Measurements from ENCODE around the gene BSN.

Gene BSN

DNA sequence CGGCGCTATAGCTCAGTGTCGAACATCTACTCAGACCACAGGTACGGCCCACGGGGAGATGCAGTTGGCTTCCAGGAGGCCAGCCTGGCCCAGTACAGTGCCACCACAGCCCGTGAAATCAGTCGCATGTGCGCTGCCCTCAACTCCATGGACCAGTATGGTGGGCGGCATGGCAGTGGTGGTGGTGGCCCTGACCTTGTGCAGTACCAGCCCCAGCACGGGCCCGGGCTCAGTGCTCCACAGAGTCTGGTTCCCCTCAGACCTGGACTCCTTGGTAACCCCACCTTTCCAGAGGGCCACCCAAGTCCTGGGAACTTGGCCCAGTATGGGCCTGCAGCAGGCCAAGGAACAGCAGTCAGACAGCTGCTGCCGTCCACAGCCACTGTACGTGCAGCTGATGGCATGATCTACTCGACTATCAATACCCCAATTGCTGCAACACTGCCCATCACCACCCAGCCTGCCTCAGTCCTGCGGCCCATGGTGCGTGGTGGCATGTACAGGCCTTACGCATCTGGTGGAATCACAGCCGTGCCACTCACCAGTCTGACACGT, 101.5 kb downstream of the BSN start:
- Histone ChIP-seq H3K27me3 (ENCODE audit: control insufficient read depth, insufficient read depth, low read length) (no peaks in the 10 kb centered on the region), H3K4me3 (ENCODE audit: low read depth, low read length) (no peak overlapping the region), H3K9ac (ENCODE audit: low read depth, low read length) (no peak overlapping the region), H3K4me1 (ENCODE audit: control insufficient read depth, insufficient read depth, low read length) (no peaks in the 10 kb centered on the region), H3K9me3 (ENCODE audit: control insufficient read depth, insufficient read depth, low read length) (no peaks in the 10 kb centered on the region), H3K27ac (ENCODE audit: low read depth, low read length) (no peak overlapping the region), H3K36me3 (ENCODE audit: control insufficient read depth, insufficient read depth, low read length) (no peaks in the 10 kb centered on the region)

DNA sequence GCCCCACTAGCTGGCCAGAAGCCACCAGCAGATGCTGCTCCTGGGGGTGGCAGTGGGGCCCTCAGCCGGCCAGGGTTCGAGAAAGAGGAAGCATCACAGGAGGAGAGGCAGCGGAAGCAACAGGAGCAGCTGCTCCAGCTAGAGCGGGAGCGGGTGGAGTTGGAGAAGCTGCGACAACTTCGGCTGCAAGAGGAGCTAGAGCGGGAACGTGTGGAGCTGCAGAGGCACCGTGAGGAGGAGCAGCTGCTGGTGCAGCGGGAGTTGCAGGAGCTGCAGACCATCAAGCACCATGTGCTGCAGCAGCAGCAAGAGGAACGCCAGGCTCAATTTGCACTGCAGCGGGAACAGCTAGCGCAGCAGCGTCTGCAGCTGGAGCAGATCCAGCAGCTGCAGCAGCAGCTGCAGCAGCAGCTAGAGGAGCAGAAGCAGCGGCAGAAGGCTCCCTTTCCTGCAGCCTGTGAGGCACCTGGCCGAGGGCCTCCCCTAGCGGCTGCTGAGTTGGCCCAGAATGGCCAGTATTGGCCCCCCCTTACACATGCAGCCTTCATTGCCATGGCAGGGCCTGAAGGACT, 102.3 kb downstream of the BSN start:
- H3K4me1 ChIP-seq (ENCODE audit: control insufficient read depth, insufficient read depth, low read length), result no peaks in the 10 kb centered on the region
- H3K27me3 ChIP-seq (ENCODE audit: control insufficient read depth, insufficient read depth, low read length), result no peaks in the 10 kb centered on the region
- H3K9me3 ChIP-seq (ENCODE audit: control insufficient read depth, insufficient read depth, low read length), result no peaks in the 10 kb centered on the region
- H3K36me3 ChIP-seq (ENCODE audit: control insufficient read depth, insufficient read depth, low read length), result no peaks in the 10 kb centered on the region
- H3K4me3 ChIP-seq (ENCODE audit: low read depth, low read length), result no peak overlapping the region
- H3K9ac ChIP-seq (ENCODE audit: low read depth, low read length), result no peak overlapping the region
- H3K27ac ChIP-seq (ENCODE audit: low read depth, low read length), result no peak overlapping the region

DNA sequence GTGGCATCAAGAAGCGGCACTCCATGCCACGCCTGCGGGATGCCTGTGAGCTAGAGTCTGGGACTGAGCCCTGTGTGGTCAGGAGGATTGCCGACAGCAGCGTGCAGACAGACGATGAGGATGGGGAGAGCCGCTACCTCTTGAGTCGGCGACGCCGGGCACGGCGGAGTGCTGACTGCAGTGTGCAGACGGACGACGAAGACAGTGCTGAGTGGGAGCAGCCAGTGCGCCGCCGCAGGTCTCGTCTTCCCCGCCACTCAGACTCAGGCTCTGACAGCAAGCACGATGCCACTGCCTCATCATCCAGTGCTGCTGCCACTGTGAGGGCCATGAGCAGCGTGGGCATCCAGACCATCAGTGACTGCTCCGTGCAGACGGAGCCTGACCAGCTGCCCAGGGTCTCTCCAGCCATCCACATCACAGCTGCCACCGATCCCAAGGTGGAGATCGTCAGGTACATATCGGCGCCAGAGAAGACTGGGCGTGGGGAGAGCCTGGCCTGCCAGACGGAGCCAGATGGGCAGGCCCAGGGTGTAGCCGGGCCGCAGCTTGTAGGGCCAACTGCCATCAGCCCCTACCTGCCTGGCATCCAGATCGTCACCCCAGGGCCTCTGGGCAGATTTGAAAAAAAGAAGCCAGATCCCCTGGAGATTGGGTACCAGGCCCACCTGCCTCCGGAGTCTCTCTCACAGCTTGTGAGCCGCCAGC, 103.1 kb downstream of the BSN start:
- H3K27ac ChIP-seq (ENCODE audit: low read depth, low read length), result no peak overlapping the region
- no peaks in the 10 kb centered on the region for H3K36me3 ChIP-seq (ENCODE audit: control insufficient read depth, insufficient read depth, low read length)
- H3K27me3 ChIP-seq (ENCODE audit: control insufficient read depth, insufficient read depth, low read length), result no peaks in the 10 kb centered on the region
- H3K4me3 ChIP-seq (ENCODE audit: low read depth, low read length), result no peak overlapping the region
- no peak overlapping the region for H3K9ac ChIP-seq (ENCODE audit: low read depth, low read length)
- no peaks in the 10 kb centered on the region for H3K9me3 ChIP-seq (ENCODE audit: control insufficient read depth, insufficient read depth, low read length)
- no peaks in the 10 kb centered on the region for H3K4me1 ChIP-seq (ENCODE audit: control insufficient read depth, insufficient read depth, low read length)

DNA sequence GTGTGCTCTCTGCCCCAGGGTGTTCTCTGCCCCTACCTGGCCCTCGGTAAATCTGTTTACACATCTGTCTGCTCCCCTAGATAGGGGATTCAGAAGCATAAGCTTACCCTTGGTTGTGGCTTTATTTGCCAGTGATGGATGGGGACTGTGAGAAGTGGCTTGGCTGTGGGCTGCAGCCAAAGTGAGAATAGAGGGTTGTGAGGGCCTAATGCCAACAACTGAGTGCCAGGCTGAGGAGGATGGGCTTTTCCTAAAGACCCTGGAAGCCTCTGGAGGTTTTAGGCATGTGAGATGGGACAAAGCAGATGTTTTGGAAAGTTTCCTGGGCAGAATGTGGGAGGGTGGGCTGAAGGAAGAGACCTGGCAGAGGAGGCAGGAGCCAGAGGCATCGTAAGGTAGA, 104.4 kb downstream of the BSN start:
- Histone ChIP-seq H3K27me3 (ENCODE audit: control insufficient read depth, insufficient read depth, low read length) (no peaks in the 10 kb centered on the region), H3K4me1 (ENCODE audit: control insufficient read depth, insufficient read depth, low read length) (no peaks in the 10 kb centered on the region), H3K4me3 (ENCODE audit: low read depth, low read length) (no peak overlapping the region), H3K9ac (ENCODE audit: low read depth, low read length) (no peak overlapping the region), H3K27ac (ENCODE audit: low read depth, low read length) (no peak overlapping the region), H3K36me3 (ENCODE audit: control insufficient read depth, insufficient read depth, low read length) (no peaks in the 10 kb centered on the region), H3K9me3 (ENCODE audit: control insufficient read depth, insufficient read depth, low read length) (no peaks in the 10 kb centered on the region)

DNA sequence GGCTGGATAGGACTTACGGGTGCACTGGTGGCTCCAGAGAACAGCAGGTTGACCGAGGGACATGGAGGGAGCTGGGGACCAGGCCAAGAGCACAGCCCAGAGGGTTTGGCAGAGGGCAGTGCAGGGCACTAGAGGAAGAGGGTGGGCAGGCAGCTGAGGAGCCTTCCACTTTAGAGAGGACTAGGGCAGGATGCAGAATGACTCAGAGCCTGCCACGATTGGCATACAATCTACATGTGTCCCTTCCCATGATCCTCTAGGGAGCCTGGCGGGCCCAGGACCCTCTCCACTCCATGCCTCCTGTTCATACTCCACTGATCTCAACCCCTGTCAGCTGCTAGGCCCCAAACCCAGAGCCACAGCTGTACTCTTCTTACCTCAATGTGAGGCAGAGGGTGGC, 105.5 kb downstream of the BSN start:
- H3K36me3 ChIP-seq (ENCODE audit: control insufficient read depth, insufficient read depth, low read length), result no peaks in the 10 kb centered on the region
- H3K4me1 ChIP-seq (ENCODE audit: control insufficient read depth, insufficient read depth, low read length), result no peaks in the 10 kb centered on the region
- H3K27ac ChIP-seq (ENCODE audit: low read depth, low read length), result no peak overlapping the region
- no peak overlapping the region for H3K4me3 ChIP-seq (ENCODE audit: low read depth, low read length)
- no peaks in the 10 kb centered on the region for H3K27me3 ChIP-seq (ENCODE audit: control insufficient read depth, insufficient read depth, low read length)
- no peaks in the 10 kb centered on the region for H3K9me3 ChIP-seq (ENCODE audit: control insufficient read depth, insufficient read depth, low read length)
- H3K9ac ChIP-seq (ENCODE audit: low read depth, low read length), result no peak overlapping the region

DNA sequence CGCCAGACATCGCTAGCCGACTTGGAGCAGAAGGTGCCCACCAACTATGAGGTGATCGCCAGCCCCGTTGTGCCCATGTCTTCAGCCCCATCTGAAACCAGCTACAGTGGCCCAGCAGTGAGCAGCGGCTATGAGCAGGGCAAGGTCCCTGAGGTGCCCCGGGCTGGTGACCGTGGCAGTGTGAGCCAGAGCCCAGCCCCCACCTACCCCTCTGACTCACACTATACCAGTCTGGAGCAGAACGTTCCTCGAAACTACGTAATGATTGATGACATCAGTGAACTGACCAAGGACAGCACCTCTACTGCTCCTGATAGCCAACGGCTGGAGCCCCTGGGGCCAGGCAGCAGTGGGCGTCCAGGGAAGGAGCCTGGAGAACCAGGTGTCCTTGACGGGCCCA, 107.0 kb downstream of the BSN start:
- no peak overlapping the region for H3K4me3 ChIP-seq (ENCODE audit: low read depth, low read length)
- no peak overlapping the region for H3K27ac ChIP-seq (ENCODE audit: low read depth, low read length)
- H3K27me3 ChIP-seq (ENCODE audit: control insufficient read depth, insufficient read depth, low read length), result no peaks in the 10 kb centered on the region
- H3K9ac ChIP-seq (ENCODE audit: low read depth, low read length), result no peak overlapping the region
- H3K4me1 ChIP-seq (ENCODE audit: control insufficient read depth, insufficient read depth, low read length), result no peaks in the 10 kb centered on the region
- H3K36me3 ChIP-seq (ENCODE audit: control insufficient read depth, insufficient read depth, low read length), result no peaks in the 10 kb centered on the region
- no peaks in the 10 kb centered on the region for H3K9me3 ChIP-seq (ENCODE audit: control insufficient read depth, insufficient read depth, low read length)

DNA sequence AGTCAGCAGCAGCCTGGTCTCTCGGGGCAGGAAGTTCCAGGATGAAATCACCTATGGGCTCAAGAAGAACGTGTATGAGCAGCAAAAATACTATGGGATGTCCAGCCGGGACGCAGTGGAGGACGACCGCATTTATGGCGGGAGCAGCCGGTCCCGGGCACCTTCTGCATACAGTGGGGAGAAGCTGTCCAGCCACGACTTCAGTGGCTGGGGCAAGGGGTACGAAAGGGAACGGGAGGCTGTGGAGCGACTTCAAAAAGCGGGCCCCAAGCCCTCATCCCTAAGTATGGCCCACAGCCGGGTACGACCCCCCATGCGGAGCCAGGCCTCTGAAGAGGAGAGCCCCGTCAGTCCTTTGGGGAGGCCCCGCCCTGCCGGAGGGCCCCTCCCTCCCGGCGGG, 107.7 kb downstream of the BSN start:
- Histone ChIP-seq H3K9me3 (ENCODE audit: control insufficient read depth, insufficient read depth, low read length) (no peaks in the 10 kb centered on the region), H3K4me3 (ENCODE audit: low read depth, low read length) (no peak overlapping the region), H3K27ac (ENCODE audit: low read depth, low read length) (no peak overlapping the region), H3K4me1 (ENCODE audit: control insufficient read depth, insufficient read depth, low read length) (no peaks in the 10 kb centered on the region), H3K36me3 (ENCODE audit: control insufficient read depth, insufficient read depth, low read length) (no peaks in the 10 kb centered on the region), H3K9ac (ENCODE audit: low read depth, low read length) (no peak overlapping the region), H3K27me3 (ENCODE audit: control insufficient read depth, insufficient read depth, low read length) (no peaks in the 10 kb centered on the region)

DNA sequence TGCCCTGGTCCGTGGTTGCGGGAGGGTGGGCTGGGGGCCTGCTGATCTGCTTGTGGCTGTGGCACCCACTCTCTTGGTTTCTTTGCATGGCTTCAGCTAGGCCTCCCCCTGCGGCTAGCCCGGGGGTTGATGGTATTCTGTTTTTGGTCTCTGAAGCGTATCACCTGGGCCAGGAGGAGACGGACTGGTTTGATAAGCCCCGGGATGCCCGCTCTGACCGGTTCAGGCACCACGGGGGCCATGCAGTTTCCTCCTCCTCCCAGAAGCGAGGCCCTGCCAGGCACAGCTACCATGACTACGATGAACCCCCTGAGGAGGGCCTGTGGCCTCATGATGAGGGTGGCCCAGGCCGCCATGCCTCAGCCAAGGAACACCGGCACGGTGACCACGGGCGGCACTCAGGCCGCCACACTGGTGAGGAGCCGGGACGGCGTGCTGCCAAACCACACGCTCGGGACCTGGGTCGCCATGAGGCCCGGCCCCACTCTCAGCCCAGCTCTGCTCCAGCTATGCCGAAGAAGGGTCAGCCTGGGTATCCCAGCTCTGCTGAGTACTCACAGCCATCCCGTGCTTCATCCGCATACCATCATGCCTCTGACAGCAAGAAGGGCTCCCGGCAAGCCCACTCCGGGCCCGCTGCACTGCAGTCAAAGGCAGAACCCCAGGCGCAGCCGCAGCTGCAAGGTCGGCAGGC, 108.6 kb downstream of the BSN start:
- Histone ChIP-seq H3K36me3 (ENCODE audit: control insufficient read depth, insufficient read depth, low read length) (no peaks in the 10 kb centered on the region), H3K9ac (ENCODE audit: low read depth, low read length) (no peak overlapping the region), H3K27ac (ENCODE audit: low read depth, low read length) (no peak overlapping the region), H3K4me1 (ENCODE audit: control insufficient read depth, insufficient read depth, low read length) (no peaks in the 10 kb centered on the region), H3K9me3 (ENCODE audit: control insufficient read depth, insufficient read depth, low read length) (no peaks in the 10 kb centered on the region), H3K27me3 (ENCODE audit: control insufficient read depth, insufficient read depth, low read length) (no peaks in the 10 kb centered on the region), H3K4me3 (ENCODE audit: low read depth, low read length) (no peak overlapping the region)

DNA sequence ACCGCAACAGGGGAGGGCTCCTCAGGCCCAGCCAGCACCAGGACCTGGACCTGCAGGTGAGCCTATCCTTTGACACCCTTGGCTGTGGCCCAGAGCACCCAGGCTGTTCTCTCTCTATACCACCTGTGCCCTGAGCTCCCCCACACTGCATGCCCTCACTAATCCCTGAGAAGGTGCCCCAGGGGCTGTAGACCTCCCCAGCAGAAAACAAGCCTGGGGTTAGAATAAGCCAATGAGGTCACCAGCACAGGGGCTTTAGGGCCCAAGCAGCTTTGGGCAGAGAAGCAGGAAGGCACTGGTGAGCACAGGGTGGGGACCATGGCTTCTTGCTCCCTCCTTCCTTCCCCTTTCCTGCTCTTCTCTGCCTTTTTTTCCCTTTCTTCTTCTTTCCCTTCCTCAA, 109.6 kb downstream of the BSN start:
- Histone ChIP-seq H3K9me3 (ENCODE audit: control insufficient read depth, insufficient read depth, low read length) (no peaks in the 10 kb centered on the region), H3K4me3 (ENCODE audit: low read depth, low read length) (no peak overlapping the region), H3K36me3 (ENCODE audit: control insufficient read depth, insufficient read depth, low read length) (no peaks in the 10 kb centered on the region), H3K4me1 (ENCODE audit: control insufficient read depth, insufficient read depth, low read length) (peaks cover 3% of the 10 kb centered on the region; the same call in 1 of the 2 replicates), H3K9ac (ENCODE audit: low read depth, low read length) (no peak overlapping the region), H3K27ac (ENCODE audit: low read depth, low read length) (no peak overlapping the region), H3K27me3 (ENCODE audit: control insufficient read depth, insufficient read depth, low read length) (no peaks in the 10 kb centered on the region)

DNA sequence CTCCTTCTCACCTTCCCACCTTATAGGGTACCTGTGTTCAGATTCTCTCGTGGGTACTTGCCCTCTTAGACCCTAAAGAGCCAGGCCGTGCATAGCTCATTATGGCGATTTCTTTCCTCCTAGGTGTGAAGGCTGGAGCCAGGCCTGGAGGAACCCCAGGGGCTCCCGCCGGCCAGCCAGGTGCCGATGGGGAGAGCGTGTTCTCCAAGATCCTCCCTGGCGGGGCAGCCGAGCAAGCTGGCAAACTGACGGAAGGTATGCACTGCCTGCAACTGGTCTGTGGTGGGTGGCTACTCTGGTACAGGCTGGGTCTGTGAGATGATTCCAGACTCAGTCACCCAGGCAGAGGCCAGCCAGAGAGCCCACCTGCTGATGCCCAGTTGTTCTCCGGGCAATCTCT, 110.0 kb downstream of the BSN start:
- Histone ChIP-seq H3K27me3 (ENCODE audit: control insufficient read depth, insufficient read depth, low read length) (no peaks in the 10 kb centered on the region), H3K27ac (ENCODE audit: low read depth, low read length) (no peak overlapping the region), H3K36me3 (ENCODE audit: control insufficient read depth, insufficient read depth, low read length) (no peaks in the 10 kb centered on the region), H3K9ac (ENCODE audit: low read depth, low read length) (no peak overlapping the region), H3K4me3 (ENCODE audit: low read depth, low read length) (no peak overlapping the region), H3K9me3 (ENCODE audit: control insufficient read depth, insufficient read depth, low read length) (no peaks in the 10 kb centered on the region), H3K4me1 (ENCODE audit: control insufficient read depth, insufficient read depth, low read length) (peaks cover 3% of the 10 kb centered on the region; the same call in 1 of the 2 replicates)

Data from HUES48 (cell line).